GM21528 (cell line): ENCODE results near the gene PDSS1.
"Not testable (repeated sequence)": the region's sequence is repeated elsewhere in the genome, so short reads cannot be mapped to it uniquely, and the experiment has no call there.

Experiments used
- ATAC-seq: cut with Tn5 transposase; IDR thresholded peaks from one replicate; pipeline ENCODE4 v1.9.1; 2021; ENCODE audit warnings: mild to moderate bottlenecking, moderate library complexity; ENCODE audit not compliant: unreplicated experiment, low FRiP score

Gene PDSS1, protein sequence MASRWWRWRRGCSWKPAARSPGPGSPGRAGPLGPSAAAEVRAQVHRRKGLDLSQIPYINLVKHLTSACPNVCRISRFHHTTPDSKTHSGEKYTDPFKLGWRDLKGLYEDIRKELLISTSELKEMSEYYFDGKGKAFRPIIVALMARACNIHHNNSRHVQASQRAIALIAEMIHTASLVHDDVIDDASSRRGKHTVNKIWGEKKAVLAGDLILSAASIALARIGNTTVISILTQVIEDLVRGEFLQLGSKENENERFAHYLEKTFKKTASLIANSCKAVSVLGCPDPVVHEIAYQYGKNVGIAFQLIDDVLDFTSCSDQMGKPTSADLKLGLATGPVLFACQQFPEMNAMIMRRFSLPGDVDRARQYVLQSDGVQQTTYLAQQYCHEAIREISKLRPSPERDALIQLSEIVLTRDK

GRCh38 chr10:26697163-26697921 is at the start of gene PDSS1:
TSS of gene PDSS1 (plus strand) at chr10:26697701. CDS start at chr10:26697712, 11 bp downstream.
- ATAC-seq, result peak; percentile 84

GRCh38 chr10:26648245-26648636 is 49.3 kb upstream of the PDSS1 start:
- ATAC-seq, result not testable (repeated sequence)

DNA sequence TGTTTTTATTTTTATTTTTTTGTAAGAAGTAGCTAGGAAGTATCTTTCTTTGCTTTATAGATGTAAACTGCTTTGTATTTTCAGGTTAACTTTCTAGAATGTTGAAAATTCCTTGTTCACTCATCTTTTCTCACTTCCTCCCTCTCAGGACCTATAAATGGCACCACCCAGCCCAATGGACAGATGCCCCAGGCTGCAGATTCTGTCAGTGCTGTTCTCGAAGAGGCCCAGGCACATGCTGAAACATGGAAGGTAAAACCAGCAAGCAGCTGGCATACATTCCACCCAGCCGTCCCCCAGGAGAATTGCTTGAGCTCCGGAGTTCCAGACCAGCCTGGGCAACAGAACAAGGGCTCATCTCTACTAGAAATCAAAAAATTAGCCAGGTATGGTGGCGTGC is 47.1 kb upstream of the PDSS1 start:
- no peak for ATAC-seq

DNA sequence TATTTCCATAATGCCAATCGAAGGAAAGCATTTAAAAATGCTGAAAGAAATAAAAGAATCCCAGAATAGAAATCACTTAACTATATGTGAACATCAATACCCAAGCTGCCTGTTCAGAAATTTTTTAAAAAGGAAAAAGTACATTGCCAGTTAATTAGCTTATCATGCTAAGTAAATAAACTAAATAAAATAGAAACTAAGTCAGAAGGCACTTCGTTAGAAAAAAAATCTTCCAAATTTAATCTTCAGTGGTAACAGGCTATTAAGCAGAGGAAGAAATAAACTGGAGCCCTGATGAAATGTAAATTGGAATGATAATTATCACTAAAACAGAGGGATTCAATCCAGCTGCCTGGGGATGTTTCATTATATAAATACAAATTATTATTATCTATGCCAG is 46.0 kb upstream of the PDSS1 start:
- not testable (repeated sequence) for ATAC-seq

DNA sequence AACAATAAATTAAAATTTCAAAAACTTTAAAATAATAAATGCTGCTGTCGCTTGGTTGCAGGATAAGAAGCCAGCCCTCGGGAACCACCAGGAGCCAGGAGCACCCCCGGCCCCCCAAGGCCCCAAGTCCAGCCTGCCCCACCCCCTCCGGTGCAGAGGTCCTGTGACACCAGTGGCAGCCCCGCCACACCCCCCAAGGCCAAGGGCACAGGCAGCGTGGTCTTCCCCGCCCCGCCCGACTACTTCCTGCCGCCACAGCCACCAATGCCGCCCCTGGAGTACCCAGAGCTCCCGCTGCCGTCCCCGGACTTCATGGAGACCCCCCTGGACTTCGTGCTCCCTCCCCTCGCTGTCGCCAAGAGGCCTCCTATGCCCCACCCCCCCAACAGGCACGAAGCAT is 44.5 kb upstream of the PDSS1 start:
- ATAC-seq, result no peak

GRCh38 chr10:26655746-26656145 is 41.8 kb upstream of the PDSS1 start:
- no peak for ATAC-seq

- no peak for ATAC-seq
Observed at GRCh38 chr10:26662864-26663263, 34.6 kb upstream of the PDSS1 start.

DNA sequence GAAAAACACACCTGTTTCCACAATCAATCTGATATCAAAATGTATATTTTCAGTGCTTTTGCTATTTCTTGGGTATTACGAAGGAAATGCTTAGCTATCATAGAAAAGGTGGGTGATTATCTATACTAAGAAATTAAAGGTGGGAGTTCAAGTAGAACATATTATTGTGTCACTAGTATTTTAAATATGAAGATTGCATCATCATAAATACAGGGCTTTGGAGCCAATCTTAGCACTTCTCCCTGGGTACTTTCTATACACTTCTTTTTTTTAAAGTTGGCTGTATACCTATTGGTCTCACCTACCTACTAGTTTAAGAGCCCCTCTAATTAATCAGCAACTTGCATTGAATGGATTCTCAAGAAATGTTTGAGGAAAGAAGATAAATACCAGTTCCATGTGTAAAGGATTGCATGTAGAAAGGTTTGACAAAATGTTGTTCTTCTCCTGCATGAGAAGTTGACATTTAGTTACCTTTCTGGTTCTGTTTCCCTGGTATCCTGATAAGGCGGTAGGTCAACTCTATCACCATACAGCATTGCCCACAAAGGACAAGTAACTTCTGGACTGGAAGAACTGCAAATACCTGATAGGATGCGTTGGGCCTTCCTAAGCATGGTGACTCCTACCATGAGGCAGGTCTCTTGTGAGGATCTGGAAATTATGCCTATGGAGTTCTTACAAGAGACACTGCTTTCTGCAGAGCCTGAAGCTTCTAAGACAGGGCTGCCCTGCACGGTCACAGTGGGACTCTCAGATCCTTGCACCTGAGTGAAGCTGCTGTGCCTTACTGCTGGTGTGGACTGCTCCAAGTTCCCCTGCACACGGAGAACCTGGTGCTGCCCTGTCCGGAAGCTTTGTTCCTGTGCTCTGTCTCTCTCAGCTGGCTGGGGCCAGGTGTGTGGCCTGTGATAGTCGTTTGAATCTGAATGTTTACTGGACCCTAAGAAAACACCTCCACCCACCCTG is 32.1 kb upstream of the PDSS1 start:
- ATAC-seq, result no peak

- no peak for ATAC-seq
Observed at GRCh38 chr10:26675873-26676257, 21.6 kb upstream of the PDSS1 start.

- ATAC-seq, result no peak
Observed at GRCh38 chr10:26679588-26679987, 17.9 kb upstream of the PDSS1 start.

- ATAC-seq, result no peak
Observed at GRCh38 chr10:26681076-26681475, 16.4 kb upstream of the PDSS1 start.

- ATAC-seq, result not testable (repeated sequence)
Observed at GRCh38 chr10:26681971-26682370, 15.5 kb upstream of the PDSS1 start.

GRCh38 chr10:26682931-26683330 is 14.6 kb upstream of the PDSS1 start:
- no peak for ATAC-seq

DNA sequence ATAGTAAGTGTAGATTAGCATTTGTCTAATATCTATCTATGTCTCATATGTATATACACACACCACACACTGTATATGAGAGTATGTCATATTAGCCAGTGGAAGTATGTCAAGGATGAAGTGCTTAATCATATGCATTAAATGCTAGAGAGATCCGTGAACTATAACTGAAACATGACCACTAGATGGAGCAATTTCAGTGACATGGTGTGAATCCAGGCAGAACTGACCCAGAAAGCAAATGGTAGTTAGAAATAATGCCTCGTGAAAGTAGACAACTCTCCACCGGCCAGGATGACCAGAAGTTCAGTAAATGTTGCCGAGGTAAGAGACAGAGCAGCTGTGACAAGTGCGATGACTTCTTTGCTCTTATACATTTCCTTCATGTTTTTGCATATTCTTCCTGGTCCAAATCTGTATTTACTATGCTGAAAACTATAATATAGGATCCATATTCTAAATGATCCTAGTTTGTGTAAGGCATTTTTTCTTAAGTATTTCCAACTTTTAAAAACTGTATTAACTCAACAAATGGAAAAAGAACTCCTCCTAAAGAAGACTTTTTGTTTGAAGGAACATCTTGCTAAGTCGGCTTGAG is 12.7 kb upstream of the PDSS1 start:
- ATAC-seq, result peak; percentile 80

DNA sequence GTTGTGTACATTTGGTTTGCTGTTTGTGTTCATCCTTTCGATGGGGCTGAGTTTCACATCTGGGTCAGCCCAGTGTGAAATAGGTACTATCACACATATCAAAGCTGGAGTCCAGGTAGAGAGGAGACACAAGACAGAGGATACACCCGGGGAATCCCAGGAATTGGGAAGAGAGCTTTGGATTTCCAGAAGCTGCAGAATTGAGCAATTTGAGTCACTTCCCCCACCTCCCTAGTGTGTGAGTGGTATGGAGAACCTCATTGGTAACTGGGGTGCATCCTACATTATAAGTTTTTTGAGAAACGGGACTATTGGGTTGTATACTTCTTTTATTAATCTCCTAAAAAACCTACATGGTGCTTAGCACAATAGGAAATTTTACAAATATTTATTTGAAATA is 12.1 kb upstream of the PDSS1 start:
- no peak for ATAC-seq

DNA sequence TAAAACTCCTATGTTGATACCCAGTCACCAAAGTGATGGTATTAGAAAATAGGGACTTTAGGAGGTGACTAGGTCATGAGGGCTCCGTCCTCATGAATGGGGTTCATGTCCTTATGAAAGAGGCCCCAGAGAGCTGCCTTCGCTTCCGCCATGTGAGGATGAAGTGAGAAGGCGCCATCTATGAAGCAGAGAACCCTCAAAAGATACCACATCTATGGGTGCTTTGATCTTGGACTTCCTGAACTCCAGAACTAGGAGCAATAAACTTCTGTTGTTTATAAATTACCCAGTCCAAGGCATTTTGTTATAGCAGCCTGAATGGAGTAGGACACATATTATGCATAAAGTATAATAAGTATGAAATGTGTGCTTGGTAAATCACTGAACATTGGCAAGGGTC is 8.1 kb upstream of the PDSS1 start:
- no peak for ATAC-seq

GRCh38 chr10:26690731-26691475 is 6.6 kb upstream of the PDSS1 start:
- no peak for ATAC-seq

DNA sequence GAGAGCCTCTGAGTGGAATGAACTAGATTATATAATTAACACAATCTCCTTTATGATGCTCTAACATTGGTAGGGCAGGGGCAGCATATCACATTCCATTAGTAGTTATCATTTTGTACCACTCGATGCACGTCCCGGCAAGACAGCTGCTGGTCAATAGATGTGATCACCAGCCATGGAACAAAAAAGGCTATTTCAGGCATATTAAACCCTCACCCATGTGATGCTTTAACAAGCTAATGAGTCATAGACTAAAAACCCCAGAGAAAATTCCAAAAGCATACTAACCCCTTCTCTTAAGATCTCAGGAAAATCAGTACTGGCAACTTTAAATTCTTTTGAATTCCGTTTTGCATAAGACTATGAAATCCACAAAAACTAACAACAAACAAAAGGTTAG is 3.0 kb upstream of the PDSS1 start:
- not testable (repeated sequence) for ATAC-seq

DNA sequence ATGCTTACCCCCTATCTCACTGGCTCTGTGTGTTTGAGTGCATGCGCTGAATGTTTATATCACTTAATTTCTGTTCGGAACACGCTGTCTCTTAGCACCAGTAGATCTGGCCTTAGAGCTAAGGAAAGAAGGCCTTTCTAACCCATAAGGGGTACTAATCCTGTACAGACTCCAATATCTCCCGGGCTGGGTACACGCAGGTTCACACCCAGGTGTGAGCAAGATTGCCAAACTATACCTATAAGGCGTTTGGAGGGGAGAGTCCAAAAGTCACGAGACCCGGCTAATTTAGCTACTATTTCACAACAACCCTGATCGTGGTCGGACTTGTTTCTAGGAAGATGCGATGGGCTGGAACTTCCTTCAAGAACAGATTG is 727 bp upstream of the PDSS1 start:
- peak; percentile 5 for ATAC-seq
